Body of pancreas (tissue), 4 donors: ENCODE data around the gene GULP1. TPM values are rescaled to one million over a fixed set of nuclear protein-coding genes. Genes with fewer than 3 reads are reported as not detected.

ENCODE experiments used
- ATAC-seq: fragments of 150-250 bp; one replicate; pipeline ENCODE4 v1.9.1; 2016
- DNase-seq, 4 donors: peaks; one replicate each; pipeline ENCODE4 v3.0.0-alpha.2; 2019
- H3K27ac ChIP-seq, 4 donors: fragments of 200-600 bp; sonication (generic); 1 replicate in 3 of 4; 2 replicates in 1 of 4; pipeline versions ENCODE4 v1.5.1 to v1.6.1; 2016 to 2019; ENCODE audit warnings: mild to moderate bottlenecking in 1 of 4, mixed read lengths in 1 of 4, moderate library complexity in 1 of 4
- H3K27me3 ChIP-seq, 2 donors: fragments of 200-600 bp; sonication (generic); one replicate each; pipeline ENCODE4 v1.6.0; 2016; ENCODE audit warnings: mild to moderate bottlenecking in 1 of 2
- H3K36me3 ChIP-seq, 2 donors: fragments of 200-600 bp; sonication (generic); replicated peaks in 1 of 2; 2 replicates each; pipeline ENCODE4 v1.5.1; 2016; ENCODE audit warnings: low read depth in 2 of 2; ENCODE audit not compliant: insufficient read depth in 1 of 2
- H3K4me1 ChIP-seq: fragments of 200-600 bp; sonication (generic); one replicate; pipeline ENCODE4 v1.6.0; 2016
- H3K4me3 ChIP-seq, 2 donors: fragments of 200-600 bp; sonication (generic); 1 replicate in 1 of 2; 2 replicates in 1 of 2; pipeline ENCODE4 v1.5.1; 2016 to 2019
- H3K9me3 ChIP-seq, 3 donors: fragments of 200-600 bp; sonication (generic); 1 replicate in 2 of 3; 2 replicates in 1 of 3; pipeline ENCODE4 v1.5.1; 2016
- CTCF ChIP-seq, 7 experiments: fragments of 450-650 bp in 4 of 7; fragments of 200-600 bp in 3 of 7; sonication (generic) in 3 of 7; IDR thresholded peaks; one replicate each; pipeline ENCODE4 v1.5.1; 2016 to 2019; ENCODE audit warnings: antibody characterized with exemption in 7 of 7
- POLR2A ChIP-seq, 3 donors: fragments of 450-650 bp; IDR thresholded peaks; one replicate each; pipeline ENCODE4 v1.6.1; 2016; ENCODE audit warnings: antibody characterized with exemption in 3 of 3, mild to moderate bottlenecking in 2 of 3
- WGBS, 2 donors: methylation state at CpG; one replicate each; pipeline ENCODE4 v1.1.5; 2017; 5-methylcytosine and 5-hydroxymethylcytosine counted together
- intact Hi-C: fragments of 100-400 bp; cut with DNase I; formaldehyde crosslinking; loops from one replicate; pipeline ENCODE4 v1.15.1; 2023
- total RNA-seq, 2 donors: library from RNA; depleted of rRNA; stranded (reverse); fragments of >200 nt; gene quantifications; one replicate each; pipeline ENCODE4 v1.1.0, GENCODE V29; 2016

GULP1 gene
- total RNA-seq, 2 donors from 2014 or later = 24.7 to 50.3 TPM

DNA sequence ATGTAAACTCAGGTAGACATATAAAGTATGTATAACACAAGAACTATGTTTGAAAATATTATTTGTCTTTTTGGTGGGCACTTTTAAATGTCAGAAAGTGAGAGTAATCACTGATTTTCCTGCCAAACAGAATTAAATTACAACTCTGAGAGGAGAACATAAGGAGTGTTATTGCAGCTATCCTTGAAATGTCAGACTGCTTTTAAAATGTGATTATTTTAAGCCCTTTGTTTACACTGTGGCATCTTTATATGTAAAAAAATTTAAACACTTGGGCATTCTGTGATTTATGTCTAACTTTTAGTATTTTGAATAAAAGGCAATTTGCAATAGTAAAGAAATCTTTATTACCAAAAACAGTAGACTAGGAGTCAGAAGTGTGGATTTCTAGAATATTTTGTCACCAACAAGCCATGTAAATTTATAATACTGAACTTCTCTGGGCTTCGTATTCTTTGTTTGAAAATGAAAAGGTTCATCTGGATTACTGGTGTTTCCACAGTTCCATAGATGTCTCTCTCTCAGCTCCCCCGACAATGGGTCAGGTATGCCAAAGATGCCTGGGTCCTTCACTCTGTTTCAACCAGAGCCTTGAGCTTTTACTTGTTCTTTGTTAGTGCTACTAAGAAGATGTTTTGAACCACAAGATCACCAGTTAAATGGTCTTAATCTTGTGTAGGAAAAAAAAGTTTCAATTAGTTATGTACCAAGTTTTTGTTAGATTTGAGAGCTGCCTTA is 38.8 kb downstream of the GULP1 start:
- TF ChIP-seq POLR2A (IDR thresholded peaks at IDR 0.05) = no peak
- no peak for TF ChIP-seq CTCF (IDR thresholded peaks at IDR 0.05)
- Histone ChIP-seq H3K4me1 (peaks cover 22% of the 10 kb centered on the region), H3K4me3 (no peak overlapping the region), H3K9me3 (no peaks in the 10 kb centered on the region), H3K36me3 (no peaks in the 10 kb centered on the region), H3K27ac (no peak overlapping the region), H3K27me3 (no peaks in the 10 kb centered on the region)
- intact Hi-C loops = loop anchor here (5.0 kb wide), 1 partner anchor 37 kb away; no protein-coding TSS in a partner anchor
- 77 to 81% methylated on average over 2 of the region's 2 CpGs for WGBS, 2 donors
- no peak for ATAC-seq
- DNase-seq = no peak

DNA sequence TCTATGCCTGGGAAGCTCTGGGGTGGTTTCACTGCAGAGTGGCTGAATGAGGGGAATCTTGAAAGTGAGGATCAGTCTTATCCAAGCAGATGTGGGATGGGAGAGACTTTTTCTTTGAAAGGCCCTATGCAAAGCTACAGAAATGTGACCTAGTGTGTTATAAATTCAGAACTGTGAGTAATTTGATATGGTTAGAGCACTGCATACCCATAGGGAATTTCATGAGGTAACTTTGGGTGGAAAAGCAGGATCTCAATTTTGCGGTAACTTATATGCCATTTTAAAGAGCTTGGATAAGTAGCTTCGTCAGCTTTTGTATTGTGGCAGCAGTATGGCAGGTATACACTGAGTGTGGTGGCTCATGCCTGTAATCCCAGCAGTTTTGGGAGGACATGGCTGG is 40.9 kb downstream of the GULP1 start:
- ATAC-seq = no peak
- no peak for TF ChIP-seq CTCF (IDR thresholded peaks at IDR 0.05)
- no peak for TF ChIP-seq POLR2A (IDR thresholded peaks at IDR 0.05)
- intact Hi-C loops = loop anchor here (5.0 kb wide), 1 partner anchor 35 kb away; no protein-coding TSS in a partner anchor
- WGBS, 2 donors = 92 to 93% methylated on average over 2 of the region's 2 CpGs
- H3K27ac ChIP-seq = no peak overlapping the region
- DNase-seq = no peak
- no peaks in the 10 kb centered on the region for H3K9me3 ChIP-seq
- no peaks in the 10 kb centered on the region for H3K27me3 ChIP-seq
- H3K4me1 ChIP-seq = peaks cover 12% of the 10 kb centered on the region
- no peak overlapping the region for H3K4me3 ChIP-seq
- H3K36me3 ChIP-seq = no peaks in the 10 kb centered on the region

DNA sequence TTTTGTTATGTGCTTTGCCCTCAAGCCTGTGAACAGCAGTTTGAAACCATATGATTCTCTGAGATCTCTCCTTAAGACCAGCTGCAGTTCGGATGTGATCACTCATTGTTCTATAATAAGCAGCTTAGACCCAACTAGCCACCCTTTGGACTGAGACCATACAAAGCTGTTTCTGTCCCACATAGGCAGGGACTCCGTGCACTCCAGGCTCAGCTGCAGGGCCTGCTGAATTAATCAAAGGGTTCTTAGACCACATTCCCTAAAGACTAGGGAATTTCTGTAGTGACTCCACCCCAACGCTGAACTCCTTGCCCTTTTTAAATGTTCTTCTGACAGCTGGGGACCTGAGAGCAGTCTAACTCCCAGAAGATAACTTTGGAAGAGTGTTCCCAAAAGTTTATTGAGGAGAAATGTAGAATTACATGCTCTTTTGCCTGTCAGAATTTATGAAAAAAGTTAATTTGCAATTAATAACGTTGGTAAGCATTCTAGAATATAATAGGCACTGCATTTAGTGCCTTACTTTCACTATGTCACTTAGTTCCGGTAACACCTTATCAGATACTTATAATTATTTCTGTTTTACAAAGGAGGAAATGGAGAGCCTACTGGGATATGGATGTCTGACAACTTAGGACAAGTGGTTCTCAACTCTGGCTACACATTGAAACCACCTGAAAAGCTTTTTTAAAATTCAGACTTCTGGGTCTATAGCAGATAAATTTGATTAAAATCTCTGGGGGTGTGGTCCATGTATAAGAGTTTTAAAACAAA is 42.3 kb downstream of the GULP1 start:
- intact Hi-C loops = loop anchor here (5.0 kb wide), 1 partner anchor 33 kb away; no protein-coding TSS in a partner anchor
- Histone ChIP-seq H3K36me3 (no peaks in the 10 kb centered on the region), H3K9me3 (no peaks in the 10 kb centered on the region), H3K4me1 (peaks cover 12% of the 10 kb centered on the region), H3K27ac (peak overlapping the region; percentile 19 to 58 (median 52)), H3K27me3 (no peaks in the 10 kb centered on the region), H3K4me3 (no peak overlapping the region)
- TF ChIP-seq POLR2A (IDR thresholded peaks at IDR 0.05) (peak in 1 of 3 donors; percentile 14), CTCF (IDR thresholded peaks at IDR 0.05) (no peak)
- DNase-seq (peak in 3 of 4 donors; percentile 11 to 39 (median 30)), ATAC-seq (peak; percentile 71)
- 21 to 22% methylated on average over 5 of the region's 5 CpGs for WGBS, 2 donors

GRCh38 chr2:188338463-188338862 is 46.8 kb downstream of the GULP1 start:
- Histone ChIP-seq H3K27ac (no peak overlapping the region), H3K36me3 (no peaks in the 10 kb centered on the region), H3K4me3 (no peak overlapping the region), H3K4me1 (peaks cover 7% of the 10 kb centered on the region), H3K9me3 (no peaks in the 10 kb centered on the region), H3K27me3 (no peaks in the 10 kb centered on the region)
- ATAC-seq (no peak), DNase-seq (no peak)
- TF ChIP-seq CTCF (IDR thresholded peaks at IDR 0.05) (no peak), POLR2A (IDR thresholded peaks at IDR 0.05) (no peak)
- 92 to 93% methylated on average over 3 of the region's 3 CpGs for WGBS, 2 donors
- intact Hi-C loops = no loop called here
